ENCODE measurements around the gene CDH13.

Gene CDH13

GRCh38 chr16:83171396-83171795 lies 544.6 kb downstream of the CDH13 start:
- TF ChIP-seq ZNF274 (IDR thresholded peaks at IDR 0.05; ENCODE audit: low read depth, low read length): no peak
- H3K4me3 ChIP-seq (ENCODE audit: low read length): no peak overlapping the region

- H3K4me3 ChIP-seq (ENCODE audit: low read length): no peak overlapping the region
- no peak for TF ChIP-seq ZNF274 (IDR thresholded peaks at IDR 0.05; ENCODE audit: low read depth, low read length)
Observed at GRCh38 chr16:83174671-83175070, 547.9 kb downstream of the CDH13 start.

GRCh38 chr16:83176802-83177201 lies 550.0 kb downstream of the CDH13 start:
- H3K4me3 ChIP-seq (ENCODE audit: low read length): no peak overlapping the region
- no peak for TF ChIP-seq ZNF274 (IDR thresholded peaks at IDR 0.05; ENCODE audit: low read depth, low read length)

- no peak for TF ChIP-seq ZNF274 (IDR thresholded peaks at IDR 0.05; ENCODE audit: low read depth, low read length)
- H3K4me3 ChIP-seq (ENCODE audit: low read length): no peak overlapping the region
Observed at GRCh38 chr16:83185902-83186301, 559.1 kb downstream of the CDH13 start.

GRCh38 chr16:83187405-83187804 lies 560.6 kb downstream of the CDH13 start:
- no peak overlapping the region for H3K4me3 ChIP-seq (ENCODE audit: low read length)

GRCh38 chr16:83196796-83197195 lies 570.0 kb downstream of the CDH13 start:
- no peak overlapping the region for H3K4me3 ChIP-seq (ENCODE audit: low read length)
- no peak for TF ChIP-seq ZNF274 (IDR thresholded peaks at IDR 0.05; ENCODE audit: low read depth, low read length)

More at GRCh38 chr16:83187405-83187804, 560.6 kb downstream of the CDH13 start:
- TF ChIP-seq ZNF274 (IDR thresholded peaks at IDR 0.05; ENCODE audit: low read depth, low read length): no peak

GRCh38 chr16:83197450-83197849 lies 570.7 kb downstream of the CDH13 start:
- no peak overlapping the region for H3K4me3 ChIP-seq (ENCODE audit: low read length)
- TF ChIP-seq ZNF274 (IDR thresholded peaks at IDR 0.05; ENCODE audit: low read depth, low read length): no peak

GRCh38 chr16:83198977-83199376 lies 572.2 kb downstream of the CDH13 start:
- no peak for TF ChIP-seq ZNF274 (IDR thresholded peaks at IDR 0.05; ENCODE audit: low read depth, low read length)
- no peak overlapping the region for H3K4me3 ChIP-seq (ENCODE audit: low read length)

- TF ChIP-seq ZNF274 (IDR thresholded peaks at IDR 0.05; ENCODE audit: low read depth, low read length): no peak
Observed at GRCh38 chr16:83200005-83200779, 573.4 kb downstream of the CDH13 start.

GRCh38 chr16:83201748-83202147 lies 575.0 kb downstream of the CDH13 start:
- TF ChIP-seq ZNF274 (IDR thresholded peaks at IDR 0.05; ENCODE audit: low read depth, low read length): no peak
- H3K4me3 ChIP-seq (ENCODE audit: low read length): no peak overlapping the region

More at GRCh38 chr16:83200005-83200779, 573.4 kb downstream of the CDH13 start:
- H3K4me3 ChIP-seq (ENCODE audit: low read length): no peak overlapping the region

- no peak for TF ChIP-seq ZNF274 (IDR thresholded peaks at IDR 0.05; ENCODE audit: low read depth, low read length)
- H3K4me3 ChIP-seq (ENCODE audit: low read length): no peak overlapping the region
Observed at GRCh38 chr16:83205896-83206295, 579.1 kb downstream of the CDH13 start.

- TF ChIP-seq ZNF274 (IDR thresholded peaks at IDR 0.05; ENCODE audit: low read depth, low read length): no peak
Observed at GRCh38 chr16:83206426-83206825, 579.7 kb downstream of the CDH13 start.

GRCh38 chr16:83211711-83212110 lies 584.9 kb downstream of the CDH13 start:
- TF ChIP-seq ZNF274 (IDR thresholded peaks at IDR 0.05; ENCODE audit: low read depth, low read length): no peak
- no peak overlapping the region for H3K4me3 ChIP-seq (ENCODE audit: low read length)

More at GRCh38 chr16:83206426-83206825, 579.7 kb downstream of the CDH13 start:
- no peak overlapping the region for H3K4me3 ChIP-seq (ENCODE audit: low read length)

GRCh38 chr16:83212301-83212841 lies 585.6 kb downstream of the CDH13 start:
- H3K4me3 ChIP-seq (ENCODE audit: low read length): no peak overlapping the region
- no peak for TF ChIP-seq ZNF274 (IDR thresholded peaks at IDR 0.05; ENCODE audit: low read depth, low read length)

- TF ChIP-seq ZNF274 (IDR thresholded peaks at IDR 0.05; ENCODE audit: low read depth, low read length): no peak
- no peak overlapping the region for H3K4me3 ChIP-seq (ENCODE audit: low read length)
Observed at GRCh38 chr16:83214671-83215070, 587.9 kb downstream of the CDH13 start.
